ENCODE results near the gene EEF1A1.

EEF1A1 gene

DNA sequence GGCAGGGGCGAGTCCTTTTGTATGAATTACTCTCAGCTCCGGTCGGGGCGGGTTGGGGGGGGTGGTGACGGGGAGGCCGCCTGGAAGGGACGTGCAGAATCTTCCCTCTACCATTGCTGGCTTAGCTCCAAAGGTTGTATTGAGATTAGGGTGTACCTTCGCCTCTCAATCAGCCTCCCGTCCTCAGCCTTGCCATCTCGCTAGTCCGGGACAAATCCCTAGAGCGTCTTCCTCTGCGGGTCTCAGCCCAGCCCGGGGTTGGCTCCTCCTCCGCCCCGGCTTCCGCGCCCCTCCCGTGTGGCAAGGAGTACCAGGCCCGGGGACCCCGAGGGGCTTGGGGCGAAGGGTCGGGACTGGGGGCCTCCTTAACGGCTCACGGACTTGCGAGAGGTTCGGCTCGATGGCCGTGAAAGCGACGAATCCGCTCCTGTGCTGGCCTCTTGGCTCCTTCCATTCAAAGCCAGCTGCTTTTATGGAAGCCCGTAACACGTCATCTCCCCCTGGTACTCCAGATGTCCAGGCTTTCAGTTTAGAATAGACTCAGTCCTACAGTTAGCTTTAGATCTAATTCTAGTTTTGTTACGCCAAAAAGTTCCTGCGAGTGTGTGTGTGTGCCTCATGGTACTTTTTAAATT, 636 bp upstream of the EEF1A1 start (continued):
- TF ChIP-seq, protein P1, sequence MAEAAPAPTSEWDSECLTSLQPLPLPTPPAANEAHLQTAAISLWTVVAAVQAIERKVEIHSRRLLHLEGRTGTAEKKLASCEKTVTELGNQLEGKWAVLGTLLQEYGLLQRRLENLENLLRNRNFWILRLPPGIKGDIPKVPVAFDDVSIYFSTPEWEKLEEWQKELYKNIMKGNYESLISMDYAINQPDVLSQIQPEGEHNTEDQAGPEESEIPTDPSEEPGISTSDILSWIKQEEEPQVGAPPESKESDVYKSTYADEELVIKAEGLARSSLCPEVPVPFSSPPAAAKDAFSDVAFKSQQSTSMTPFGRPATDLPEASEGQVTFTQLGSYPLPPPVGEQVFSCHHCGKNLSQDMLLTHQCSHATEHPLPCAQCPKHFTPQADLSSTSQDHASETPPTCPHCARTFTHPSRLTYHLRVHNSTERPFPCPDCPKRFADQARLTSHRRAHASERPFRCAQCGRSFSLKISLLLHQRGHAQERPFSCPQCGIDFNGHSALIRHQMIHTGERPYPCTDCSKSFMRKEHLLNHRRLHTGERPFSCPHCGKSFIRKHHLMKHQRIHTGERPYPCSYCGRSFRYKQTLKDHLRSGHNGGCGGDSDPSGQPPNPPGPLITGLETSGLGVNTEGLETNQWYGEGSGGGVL (tag by site-specific recombination; IDR thresholded peaks at IDR 0.05): peak; percentile 77
- TF ChIP-seq ZBTB10 (tag by site-specific recombination; IDR thresholded peaks at IDR 0.05) (peak; percentile 85), TCF7L2 (IDR thresholded peaks at IDR 0.05; ENCODE audit: borderline replicate concordance, low read depth, low read length) (no peak), ZFP37 (tag by site-specific recombination; IDR thresholded peaks at IDR 0.05) (peak; percentile 79; the same call in 1 of the 2 replicates), ZNF561 (tag by site-specific recombination; IDR thresholded peaks at IDR 0.05; ENCODE audit: borderline replicate concordance) (peak; percentile 49; the same call in 1 of the 2 replicates), ZNF629 (tag by site-specific recombination; IDR thresholded peaks at IDR 0.05) (peak; percentile 77), YY1 (tag by site-specific recombination; IDR thresholded peaks at IDR 0.05) (0 out of 2 replicates have a peak, but pooled peaks have one; percentile 37), GLI4 (tag by site-specific recombination; IDR thresholded peaks at IDR 0.05) (no peak), ZNF558 (tag by site-specific recombination; IDR thresholded peaks at IDR 0.05) (no peak), ZNF544 (tag by site-specific recombination; IDR thresholded peaks at IDR 0.05) (no peak), ZNF785 (tag by site-specific recombination; IDR thresholded peaks at IDR 0.05) (no peak), INSM2 (tag by site-specific recombination; IDR thresholded peaks at IDR 0.05) (no peak), SP3 (tag by site-specific recombination; IDR thresholded peaks at IDR 0.05) (0 out of 2 replicates have a peak, but pooled peaks have one; percentile 7), ZNF777 (tag by site-specific recombination; IDR thresholded peaks at IDR 0.05; ENCODE audit: borderline replicate concordance) (peak; percentile 83)

- ChIA-PET POLR2A (interaction anchor here (0.6 to 5.9 kb wide), 29 partner anchors 9 to 1724 kb away, joined by 3 to 88 read pairs (median 8); partner anchors contain the start of genes COX7A2, MTO1 and SLC17A5), CTCF (interaction anchor here (0.7 to 3.0 kb wide), 4 partner anchors 29 to 133 kb away, joined by 3 to 19 read pairs (median 4); partner anchors contain the start of gene SLC17A5)
- Histone ChIP-seq H3K4me1 (ENCODE audit: control insufficient read depth, insufficient read depth, low read length) (no peaks in the 10 kb centered on the region), H3K27ac (ENCODE audit: extremely low read depth, low read depth, low read length) (peak overlapping the region; percentile 94), H3K36me3 (ENCODE audit: control insufficient read depth in 2 of 2, insufficient read depth in 1 of 2, low read length in 2 of 2) (peaks cover 6 to 56% of the 10 kb centered on the region in 2 experiments; a peak in 2 of 3 replicates), H3K4me3 (ENCODE audit: low read depth, low read length) (peak overlapping the region; percentile 80), H3K9me3 (ENCODE audit: control insufficient read depth, insufficient read depth, low read depth, low read length) (no peaks in the 10 kb centered on the region)
- 0 out of 2 replicates have a peak, but pooled peaks have one; percentile 14 for TF ChIP-seq HIC1 (tag by site-specific recombination; IDR thresholded peaks at IDR 0.05)
- TF ChIP-seq, protein P2, sequence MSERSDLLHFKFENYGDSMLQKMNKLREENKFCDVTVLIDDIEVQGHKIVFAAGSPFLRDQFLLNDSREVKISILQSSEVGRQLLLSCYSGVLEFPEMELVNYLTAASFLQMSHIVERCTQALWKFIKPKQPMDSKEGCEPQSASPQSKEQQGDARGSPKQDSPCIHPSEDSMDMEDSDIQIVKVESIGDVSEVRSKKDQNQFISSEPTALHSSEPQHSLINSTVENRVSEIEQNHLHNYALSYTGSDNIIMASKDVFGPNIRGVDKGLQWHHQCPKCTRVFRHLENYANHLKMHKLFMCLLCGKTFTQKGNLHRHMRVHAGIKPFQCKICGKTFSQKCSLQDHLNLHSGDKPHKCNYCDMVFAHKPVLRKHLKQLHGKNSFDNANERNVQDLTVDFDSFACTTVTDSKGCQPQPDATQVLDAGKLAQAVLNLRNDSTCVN (tag by site-specific recombination; optimal IDR thresholded peaks at IDR 0.05): peak; percentile 40
- 0 out of 2 replicates have a peak, but pooled peaks have one; percentile 32 for TF ChIP-seq ZNF610 (tag by site-specific recombination; IDR thresholded peaks at IDR 0.05; ENCODE audit: borderline replicate concordance)
- TF ChIP-seq BCL11B (tag by site-specific recombination; IDR thresholded peaks at IDR 0.05; ENCODE audit: low read depth): no peak
- no peak for TF ChIP-seq ZNF138 (tag by site-specific recombination; IDR thresholded peaks at IDR 0.05; ENCODE audit: borderline replicate concordance)
- TF ChIP-seq SCRT2 (tag by site-specific recombination; IDR thresholded peaks at IDR 0.05): peak; percentile 99
- 0 out of 2 replicates have a peak, but pooled peaks have one; percentile 18 for TF ChIP-seq ZSCAN16 (tag by site-specific recombination; IDR thresholded peaks at IDR 0.05)
- TF ChIP-seq ZNF560 (tag by site-specific recombination; IDR thresholded peaks at IDR 0.05; ENCODE audit: borderline replicate concordance): no peak
- no peak for TF ChIP-seq ZBTB48 (tag by site-specific recombination; IDR thresholded peaks at IDR 0.05)
- TF ChIP-seq YY1 (tag by site-specific recombination; IDR thresholded peaks at IDR 0.05): peak; percentile 90
Measured at GRCh38 chr6:73519926-73520687, 725 bp downstream of the EEF1A1 start.

All from HEK293 (cell line).